H9 (cell line): Measurements from ENCODE around the gene SDK1. TPM values are rescaled to one million over a fixed set of nuclear protein-coding genes. Genes with fewer than 3 reads are reported as not detected.

ENCODE experiments used
- DNase-seq: peaks from one replicate; pipeline ENCODE4 v3.0.0-alpha.2; 2017
- H2AFZ ChIP-seq: one replicate; pipeline ENCODE4 v1.6.1; 2013; ENCODE audit warnings: mild to moderate bottlenecking, low read length, control low read depth, moderate library complexity
- H2AK5ac ChIP-seq: 2 replicates; pipeline ENCODE4 v1.6.1; 2013; ENCODE audit warnings: low read length, control low read depth, mixed read lengths; ENCODE audit not compliant: insufficient read length
- H2BK120ac ChIP-seq: one replicate; pipeline ENCODE4 v1.6.1; 2013; ENCODE audit warnings: low read depth, mild to moderate bottlenecking, low read length, control low read depth, inconsistent platforms; ENCODE audit not compliant: poor library complexity, severe bottlenecking
- H2BK12ac ChIP-seq: 2 replicates; pipeline ENCODE4 v1.6.1; 2013; ENCODE audit warnings: low read length, control low read depth, mixed read lengths, low read depth; ENCODE audit not compliant: insufficient read length
- H2BK15ac ChIP-seq: 2 replicates; pipeline ENCODE4 v1.6.1; 2013; ENCODE audit warnings: low read depth, low read length, control low read depth
- H2BK20ac ChIP-seq: one replicate; pipeline ENCODE4 v1.6.1; 2013; ENCODE audit warnings: low read depth, mild to moderate bottlenecking, low read length, control low read depth, inconsistent platforms; ENCODE audit not compliant: poor library complexity, severe bottlenecking
- H2BK5ac ChIP-seq: 2 replicates; pipeline ENCODE4 v1.6.1; 2013; ENCODE audit warnings: low read length, control low read depth, mixed read lengths; ENCODE audit not compliant: insufficient read length
- H3K14ac ChIP-seq: 2 replicates; pipeline ENCODE4 v1.6.1; 2013; ENCODE audit warnings: low read length, control low read depth; ENCODE audit not compliant: insufficient read depth
- H3K18ac ChIP-seq: 2 replicates; pipeline ENCODE4 v1.6.1; 2013; ENCODE audit warnings: low read depth, mild to moderate bottlenecking, mixed read lengths, low read length, control low read depth; ENCODE audit not compliant: insufficient read length
- H3K23ac ChIP-seq: 2 replicates; pipeline ENCODE4 v1.6.1; 2013; ENCODE audit warnings: low read length, control low read depth, mixed read lengths, low read depth; ENCODE audit not compliant: insufficient read length
- H3K23me2 ChIP-seq: 2 replicates; pipeline ENCODE4 v1.6.1; 2013; ENCODE audit warnings: low read depth, mild to moderate bottlenecking, mixed read lengths, low read length, control low read depth; ENCODE audit not compliant: insufficient read length, poor library complexity, severe bottlenecking
- H3K27ac ChIP-seq: 2 replicates; pipeline ENCODE4 v1.5.1; 2013; ENCODE audit warnings: low read length, control low read depth, mixed read lengths, low read depth; ENCODE audit not compliant: insufficient read length
- H3K27me3 ChIP-seq: 2 replicates; pipeline ENCODE4 v1.6.1; 2013; ENCODE audit warnings: low read length, control low read depth, inconsistent platforms; ENCODE audit not compliant: insufficient read depth
- H3K4ac ChIP-seq: 2 replicates; pipeline ENCODE4 v1.6.1; 2013; ENCODE audit warnings: low read depth, mild to moderate bottlenecking, control low read depth, inconsistent platforms, low read length, moderate library complexity
- H3K4me1 ChIP-seq: 2 replicates; pipeline ENCODE4 v1.6.1; 2013; ENCODE audit warnings: low read length, control low read depth, inconsistent platforms; ENCODE audit not compliant: insufficient read depth
- H3K4me2 ChIP-seq: 2 replicates; pipeline ENCODE4 v1.6.1; 2013; ENCODE audit warnings: low read length, control low read depth, mixed read lengths; ENCODE audit not compliant: insufficient read length, insufficient read depth
- H3K56ac ChIP-seq: 2 replicates; pipeline ENCODE4 v1.6.1; 2013; ENCODE audit warnings: low read depth, mild to moderate bottlenecking, mixed read lengths, low read length, control low read depth; ENCODE audit not compliant: insufficient read length
- H3K79me1 ChIP-seq: 2 replicates; pipeline ENCODE4 v1.6.1; 2013; ENCODE audit warnings: low read depth, mild to moderate bottlenecking, moderate library complexity, low read length, control low read depth, inconsistent platforms; ENCODE audit not compliant: insufficient read depth, poor library complexity, severe bottlenecking
- H3K79me2 ChIP-seq: 2 replicates; pipeline ENCODE4 v1.6.1; 2013; ENCODE audit warnings: low read length, control low read depth, inconsistent platforms; ENCODE audit not compliant: insufficient read depth
- H3K9ac ChIP-seq: 2 replicates; pipeline ENCODE4 v1.6.1; 2013; ENCODE audit warnings: low read length, control low read depth, mixed read lengths; ENCODE audit not compliant: insufficient read length; ENCODE audit errors: extremely low read depth
- H3K9me3 ChIP-seq: one replicate; pipeline ENCODE4 v1.6.1; 2013; ENCODE audit warnings: low read depth, low read length, inconsistent platforms; ENCODE audit not compliant: control insufficient read depth
- H3T11ph ChIP-seq: one replicate; pipeline ENCODE4 v1.6.1; 2013; ENCODE audit warnings: mild to moderate bottlenecking, low read length, control low read depth, inconsistent platforms
- H4K20me1 ChIP-seq: one replicate; pipeline ENCODE4 v1.6.1; 2013; ENCODE audit not compliant: control insufficient read depth, insufficient read length, insufficient read depth
- H4K5ac ChIP-seq: 2 replicates; pipeline ENCODE4 v1.6.1; 2013; ENCODE audit warnings: low read depth, mild to moderate bottlenecking, mixed read lengths, low read length, control low read depth; ENCODE audit not compliant: insufficient read length
- H4K8ac ChIP-seq: replicated peaks from 2 replicates; pipeline ENCODE4 v1.6.1; 2013; ENCODE audit warnings: low read length, control low read depth, mixed read lengths, low read depth; ENCODE audit not compliant: insufficient read length
- H4K91ac ChIP-seq: 2 replicates; pipeline ENCODE4 v1.6.1; 2013; ENCODE audit warnings: low read depth, mild to moderate bottlenecking, moderate library complexity, mixed read lengths, low read length, control low read depth; ENCODE audit not compliant: insufficient read length
- H3K27ac Mint-ChIP-seq, 3 experiments: 2 replicates in 2 of 3; 3 replicates in 1 of 3; pipeline ENCODE4 v1.8.0; 2020 to 2021; ENCODE audit warnings: mixed read lengths in 3 of 3, mild to moderate bottlenecking in 1 of 3, moderate library complexity in 1 of 3
- H3K27me3 Mint-ChIP-seq: 2 replicates; pipeline ENCODE4 v1.8.0; 2021; ENCODE audit warnings: low read depth, mild to moderate bottlenecking, moderate library complexity, mixed read lengths
- H3K36me3 Mint-ChIP-seq, 3 experiments: 2 replicates in 2 of 3; 3 replicates in 1 of 3; pipeline ENCODE4 v1.8.0; 2020 to 2021; ENCODE audit warnings: low read depth in 3 of 3, mixed read lengths in 3 of 3; ENCODE audit not compliant: insufficient read depth in 1 of 3
- H3K4me1 Mint-ChIP-seq, 2 experiments: 2 replicates each; pipeline ENCODE4 v1.8.0; 2020; ENCODE audit warnings: mixed read lengths in 2 of 2
- H3K4me3 Mint-ChIP-seq, 2 experiments: 2 replicates in 1 of 2; 3 replicates in 1 of 2; pipeline ENCODE4 v1.8.0; 2020 to 2021; ENCODE audit warnings: mild to moderate bottlenecking in 2 of 2, mixed read lengths in 2 of 2, moderate library complexity in 1 of 2
- H3K9me3 Mint-ChIP-seq, 2 experiments: 2 replicates in 1 of 2; 3 replicates in 1 of 2; pipeline ENCODE4 v1.8.0; 2020; ENCODE audit warnings: mild to moderate bottlenecking in 2 of 2, mixed read lengths in 2 of 2, moderate library complexity in 1 of 2
- CTCF ChIP-seq: fragments of 200-600 bp; sonication (generic); conservative IDR thresholded peaks from 3 replicates; pipeline ENCODE4 v1.8.0; 2021; ENCODE audit warnings: antibody characterized with exemption, mild to moderate bottlenecking
- WGBS: extraction: QIAGEN DNeasy Blood & Tissue Kit; methylation state at CpG from one replicate; pipeline ENCODE4 v1.1.7; 2013; ENCODE audit warnings: missing lambda C conversion rate, low lambda C conversion rate, mixed read lengths; ENCODE audit not compliant: insufficient read length; ENCODE audit errors: extremely low coverage; 5-methylcytosine and 5-hydroxymethylcytosine counted together
- total RNA-seq: library from RNA; stranded (reverse); gene quantifications from 2 replicates; pipeline ENCODE4 v1.2.1, GENCODE V29; 2021

The SDK1 gene
- total RNA-seq, 1 experiment from 2014 or later: 8.7 TPM

GRCh38 chr7:3292694-3293093 is 8.4 kb upstream of the SDK1 start:
- Mint-ChIP-seq H3K27me3 (peaks cover 9% of the 10 kb centered on the region), H3K9me3 (0 out of 5 replicates have a peak, but pooled peaks cover 2 to 3% of the 10 kb centered on the region in 2 experiments), H3K4me1 (peaks cover 20 to 28% of the 10 kb centered on the region in 2 experiments), H3K27ac (peak overlapping the region in 1 of 3 experiments; percentile 34; a peak in 1 of 7 replicates), H3K4me3 (no peak overlapping the region), H3K36me3 (no peaks in the 10 kb centered on the region)
- Histone ChIP-seq H4K8ac (no peak overlapping the region), H3T11ph (no peak overlapping the region), H3K4me2 (no peak overlapping the region), H4K5ac (no peak overlapping the region), H3K79me1 (no peaks in the 10 kb centered on the region), H2AK5ac (no peak overlapping the region), H2BK12ac (no peak overlapping the region), H2BK120ac (no peak overlapping the region), H3K27ac (no peak overlapping the region), H3K27me3 (no peaks in the 10 kb centered on the region), H3K4ac (no peak overlapping the region), H2AFZ (no peak overlapping the region), H3K56ac (no peak overlapping the region), H3K9me3 (no peaks in the 10 kb centered on the region), H3K79me2 (no peaks in the 10 kb centered on the region), H3K4me1 (no peaks in the 10 kb centered on the region; the same call in 1 of the 2 replicates), H4K91ac (no peak overlapping the region), H3K18ac (no peak overlapping the region), H2BK20ac (no peak overlapping the region), H2BK15ac (no peak overlapping the region), H2BK5ac (no peak overlapping the region), H3K14ac (no peak overlapping the region), H3K23ac (no peak overlapping the region), H3K9ac (no peak overlapping the region), H4K20me1 (no peaks in the 10 kb centered on the region), H3K23me2 (no peaks in the 10 kb centered on the region)
- WGBS: no CpG with 5 or more reads among the region's 7 CpGs
- no peak for DNase-seq
- TF ChIP-seq CTCF: no peak
